IgD-negative memory B cell (primary cell): Measurements from ENCODE around the gene NOTCH2. TPM values are rescaled to one million over a fixed set of nuclear protein-coding genes. Genes with fewer than 3 reads are reported as not detected.
"Not testable (repeated sequence)": the region's sequence is repeated elsewhere in the genome, so short reads cannot be mapped to it uniquely, and the experiment has no call there.

ENCODE experiments used
- H3K27ac Mint-ChIP-seq, 3 donors: one replicate each; pipeline ENCODE4 v1.8.0; 2020 to 2022; ENCODE audit warnings: mild to moderate bottlenecking in 3 of 3, mixed read lengths in 3 of 3, moderate library complexity in 1 of 3
- H3K27me3 Mint-ChIP-seq: one replicate; pipeline ENCODE4 v1.8.0; 2021; ENCODE audit warnings: mixed read lengths
- H3K36me3 Mint-ChIP-seq: one replicate; pipeline ENCODE4 v1.8.0; 2020; ENCODE audit warnings: mild to moderate bottlenecking, mixed read lengths
- H3K4me1 Mint-ChIP-seq, 3 donors: one replicate each; pipeline ENCODE4 v1.8.0; 2020 to 2022; ENCODE audit warnings: mixed read lengths in 3 of 3, mild to moderate bottlenecking in 1 of 3
- H3K4me3 Mint-ChIP-seq, 4 donors: one replicate each; pipeline ENCODE4 v1.8.0; 2020 to 2022; ENCODE audit warnings: mild to moderate bottlenecking in 4 of 4, mixed read lengths in 4 of 4, moderate library complexity in 3 of 4
- H3K9me3 Mint-ChIP-seq, 3 donors: one replicate each; pipeline ENCODE4 v1.8.0; 2020 to 2021; ENCODE audit warnings: mixed read lengths in 3 of 3, mild to moderate bottlenecking in 1 of 3
- polyA plus RNA-seq: library from polyadenylated mRNA; unstranded; fragments of 300-500 nt; fragmentation: Illumina TruSeq; gene quantifications from one replicate; pipeline ENCODE4 v1.2.3, GENCODE V29; 2021

Gene NOTCH2
- polyA plus RNA-seq, 1 donor from 2014 or later: 46.5 TPM

- peaks cover 21 to 33% (median 22%) of the 10 kb centered on the region in 3 donors for H3K4me1 Mint-ChIP-seq
- peak overlapping the region in 2 of 4 donors; percentile 40 to 50 for H3K4me3 Mint-ChIP-seq
- no peaks in the 10 kb centered on the region for H3K9me3 Mint-ChIP-seq
- H3K36me3 Mint-ChIP-seq: peaks cover 12% of the 10 kb centered on the region
- H3K27ac Mint-ChIP-seq: peak overlapping the region in 1 of 3 donors; percentile 88
- no peaks in the 10 kb centered on the region for H3K27me3 Mint-ChIP-seq
These were observed 81.0 kb downstream of the NOTCH2 start for GRCh38 chr1:119988306-119989062.

DNA sequence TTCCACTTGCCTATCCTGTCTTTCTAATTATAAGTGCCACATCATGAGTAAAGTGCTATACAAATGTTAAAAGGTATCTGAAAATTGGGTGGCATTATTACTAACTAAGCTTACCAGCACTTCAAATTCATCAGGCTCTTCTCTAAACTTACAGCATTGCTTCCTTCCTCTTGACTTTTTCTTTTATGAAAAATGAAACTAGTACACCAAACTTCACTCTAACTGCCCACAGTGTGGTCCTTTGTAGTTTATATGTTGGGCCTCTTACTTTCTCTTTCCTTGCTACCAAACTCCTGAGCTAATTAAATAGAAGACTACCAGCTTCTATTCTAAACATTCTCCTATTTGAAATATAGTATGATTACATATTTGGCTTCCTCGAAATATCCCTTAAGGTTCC, 81.8 kb downstream of the NOTCH2 start:
- H3K27me3 Mint-ChIP-seq: no peaks in the 10 kb centered on the region
- H3K27ac Mint-ChIP-seq: peak overlapping the region in 1 of 3 donors; percentile 41
- H3K4me1 Mint-ChIP-seq: peaks cover 21 to 34% (median 22%) of the 10 kb centered on the region in 3 donors
- no peaks in the 10 kb centered on the region for H3K9me3 Mint-ChIP-seq
- peaks cover 12% of the 10 kb centered on the region for H3K36me3 Mint-ChIP-seq
- H3K4me3 Mint-ChIP-seq: peak overlapping the region in 2 of 4 donors; percentile 40 to 67

- H3K4me3 Mint-ChIP-seq: no peak overlapping the region
- peaks cover 21 to 40% (median 24%) of the 10 kb centered on the region in 3 donors for H3K4me1 Mint-ChIP-seq
- H3K27ac Mint-ChIP-seq: peak overlapping the region in 1 of 3 donors; percentile 41
- no peaks in the 10 kb centered on the region for H3K9me3 Mint-ChIP-seq
- H3K36me3 Mint-ChIP-seq: peaks cover 12% of the 10 kb centered on the region
- H3K27me3 Mint-ChIP-seq: no peaks in the 10 kb centered on the region
These were observed 82.3 kb downstream of the NOTCH2 start for GRCh38 chr1:119987112-119987511.

DNA sequence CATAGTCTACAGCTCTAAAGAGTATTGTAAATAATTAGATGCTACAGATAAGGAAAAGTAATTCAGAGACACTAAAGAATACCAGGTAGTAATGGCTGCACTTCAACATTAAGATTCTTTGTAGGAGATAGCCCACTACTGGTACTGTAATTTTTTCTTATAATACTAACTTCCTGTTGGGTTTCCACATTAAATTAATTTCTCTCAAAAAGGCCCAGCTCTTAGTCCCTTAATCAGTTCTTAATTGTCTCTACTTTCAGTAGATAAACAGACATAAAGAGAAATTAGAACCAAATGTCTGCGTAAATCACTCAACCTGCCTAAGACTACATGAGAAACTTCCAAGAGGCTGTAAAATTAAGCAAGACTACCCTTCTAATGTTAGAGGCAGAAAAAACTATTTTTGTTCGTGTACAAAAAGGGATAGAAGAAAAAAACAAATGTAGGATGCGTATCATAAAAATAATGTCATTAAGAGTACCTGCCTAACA, 83.4 kb downstream of the NOTCH2 start:
- peaks cover 21 to 42% (median 24%) of the 10 kb centered on the region in 3 donors for H3K4me1 Mint-ChIP-seq
- H3K36me3 Mint-ChIP-seq: peaks cover 12% of the 10 kb centered on the region

DNA sequence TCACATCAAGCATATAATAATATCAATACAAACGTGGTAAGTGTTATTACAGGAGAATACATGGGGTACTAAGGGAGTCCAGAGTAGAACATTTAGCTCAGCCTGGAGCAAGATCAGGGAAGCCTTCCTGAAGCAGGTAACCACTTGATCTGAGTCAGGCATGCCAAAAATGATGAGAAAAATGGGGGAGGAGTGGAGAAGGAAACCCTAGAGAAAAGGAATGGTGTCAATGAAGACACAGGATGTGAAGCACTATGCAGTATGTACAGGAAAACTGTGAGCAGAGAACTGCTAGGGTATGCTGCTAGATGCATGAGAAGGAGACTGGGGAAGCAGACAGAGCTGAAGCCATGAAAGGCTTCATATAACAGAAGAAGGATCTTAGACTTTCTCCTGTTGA, 84.7 kb downstream of the NOTCH2 start:
- Mint-ChIP-seq H3K27me3 (no peaks in the 10 kb centered on the region), H3K36me3 (peaks cover 12% of the 10 kb centered on the region), H3K9me3 (no peaks in the 10 kb centered on the region), H3K27ac (peak overlapping the region in 1 of 3 donors; percentile 26), H3K4me3 (no peak overlapping the region), H3K4me1 (peaks cover 21 to 42% (median 24%) of the 10 kb centered on the region in 3 donors)

More for the DNA sequence above, 83.4 kb downstream of the NOTCH2 start:
- no peaks in the 10 kb centered on the region for H3K9me3 Mint-ChIP-seq
- no peaks in the 10 kb centered on the region for H3K27me3 Mint-ChIP-seq
- no peak overlapping the region for H3K4me3 Mint-ChIP-seq
- H3K27ac Mint-ChIP-seq: no peak overlapping the region

GRCh38 chr1:119981986-119982815, 87.3 kb downstream of the NOTCH2 start:
- H3K36me3 Mint-ChIP-seq: peaks cover 12% of the 10 kb centered on the region

DNA sequence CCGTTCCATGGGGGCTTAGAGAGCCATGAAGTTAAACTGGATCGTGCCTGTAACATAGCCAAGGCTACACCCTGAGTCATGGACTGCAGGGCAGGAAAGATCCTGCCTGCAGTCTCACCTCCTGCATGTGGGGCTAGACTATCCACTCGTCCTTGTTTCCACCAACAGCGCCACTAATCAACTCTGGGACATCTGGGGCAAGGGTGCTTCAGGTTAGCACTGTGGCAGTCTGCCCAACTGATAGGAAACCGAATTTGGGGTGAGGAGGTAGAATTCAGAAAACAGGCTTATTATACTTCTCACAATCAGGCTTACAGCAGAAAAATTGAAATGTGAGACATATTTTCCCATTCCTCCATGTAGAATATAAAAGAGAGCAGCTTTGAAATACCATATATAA, 88.0 kb downstream of the NOTCH2 start:
- Mint-ChIP-seq H3K4me3 (no peak overlapping the region), H3K27ac (no peak overlapping the region), H3K36me3 (peaks cover 14% of the 10 kb centered on the region), H3K27me3 (no peaks in the 10 kb centered on the region), H3K9me3 (no peaks in the 10 kb centered on the region), H3K4me1 (peaks cover 2 to 19% (median 3%) of the 10 kb centered on the region in 3 donors)

More at GRCh38 chr1:119981986-119982815, 87.3 kb downstream of the NOTCH2 start:
- peaks cover 3 to 26% (median 7%) of the 10 kb centered on the region in 3 donors for H3K4me1 Mint-ChIP-seq
- no peaks in the 10 kb centered on the region for H3K9me3 Mint-ChIP-seq
- H3K4me3 Mint-ChIP-seq: no peak overlapping the region
- peak overlapping the region in 1 of 3 donors; percentile 20 for H3K27ac Mint-ChIP-seq
- H3K27me3 Mint-ChIP-seq: no peaks in the 10 kb centered on the region

DNA sequence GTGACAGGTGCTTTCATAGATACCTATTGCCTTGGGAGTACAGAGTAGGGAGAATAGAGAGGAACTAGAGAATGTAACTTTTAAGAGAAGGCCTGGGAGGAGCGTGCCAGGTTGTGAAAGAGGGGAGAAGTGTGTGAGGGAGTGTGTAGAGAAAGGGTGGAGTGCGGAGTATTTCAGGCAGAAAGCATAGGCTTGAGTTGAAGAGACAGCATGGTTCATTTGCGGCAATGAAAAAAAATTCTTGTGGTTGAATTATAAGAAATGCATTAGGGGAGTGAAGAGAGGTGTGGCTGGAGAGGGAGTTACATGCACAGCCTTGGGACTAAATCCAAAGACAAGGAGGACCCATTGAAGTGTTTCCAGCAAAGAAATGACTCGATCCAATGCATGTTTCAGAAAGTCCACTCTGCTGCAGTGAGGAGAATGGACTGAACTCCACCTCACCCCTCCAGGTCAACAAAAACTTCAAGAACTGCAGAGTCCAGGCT, 91.4 kb downstream of the NOTCH2 start:
- H3K27ac Mint-ChIP-seq: no peak overlapping the region

DNA sequence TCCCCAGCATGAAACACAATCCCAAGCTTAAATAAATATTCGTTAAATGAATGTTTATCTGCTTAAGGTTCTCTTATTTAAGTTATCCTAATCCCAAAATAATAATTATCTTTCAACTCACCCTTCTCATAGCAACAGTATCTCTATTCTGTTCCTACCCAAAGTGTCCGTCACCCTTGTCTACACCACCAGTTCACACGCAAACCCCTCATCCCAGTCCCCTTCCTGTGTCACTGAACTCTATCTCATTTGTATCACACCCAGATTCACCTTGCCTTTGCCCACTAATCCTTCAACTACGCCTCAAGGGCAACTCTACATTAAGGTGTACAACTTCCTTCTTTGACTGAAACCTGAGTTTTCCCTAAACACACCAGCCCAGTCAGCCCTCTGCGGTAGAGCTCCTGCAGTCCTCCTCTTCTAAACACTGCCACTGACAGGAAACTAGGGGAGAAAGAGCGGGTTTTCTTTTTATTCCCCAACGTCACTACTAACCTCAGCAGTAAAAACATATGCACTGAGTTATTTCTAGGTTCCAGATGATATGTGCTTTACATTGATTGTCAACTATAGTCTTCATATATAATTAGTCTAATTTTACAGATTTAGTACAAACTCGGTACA, 92.2 kb downstream of the NOTCH2 start:
- H3K27ac Mint-ChIP-seq: peak overlapping the region in 1 of 3 donors; percentile 54
- H3K27me3 Mint-ChIP-seq, H3K4me1 Mint-ChIP-seq, H3K36me3 Mint-ChIP-seq, H3K4me3 Mint-ChIP-seq, H3K9me3 Mint-ChIP-seq: not testable (repeated sequence)

More for the DNA sequence above, 91.4 kb downstream of the NOTCH2 start:
- Mint-ChIP-seq H3K27me3 (no peaks in the 10 kb centered on the region), H3K4me3 (no peak overlapping the region), H3K36me3 (peaks cover 9% of the 10 kb centered on the region), H3K9me3 (no peaks in the 10 kb centered on the region), H3K4me1 (peaks cover 0 to 14% (median 4%) of the 10 kb centered on the region in 3 donors)

- not testable (repeated sequence) for H3K27me3 Mint-ChIP-seq, H3K9me3 Mint-ChIP-seq, H3K4me3 Mint-ChIP-seq, H3K27ac Mint-ChIP-seq, H3K4me1 Mint-ChIP-seq
- peaks cover 11% of the 10 kb centered on the region for H3K36me3 Mint-ChIP-seq
These were observed 93.7 kb downstream of the NOTCH2 start for GRCh38 chr1:119975582-119976254.

- no peaks in the 10 kb centered on the region for H3K9me3 Mint-ChIP-seq
- no peak overlapping the region for H3K27ac Mint-ChIP-seq
- H3K4me3 Mint-ChIP-seq: no peak overlapping the region
- peaks cover 11% of the 10 kb centered on the region for H3K36me3 Mint-ChIP-seq
- H3K4me1 Mint-ChIP-seq: peaks cover 0 to 5% (median 3%) of the 10 kb centered on the region in 3 donors
- H3K27me3 Mint-ChIP-seq: no peaks in the 10 kb centered on the region
These were observed 94.5 kb downstream of the NOTCH2 start for GRCh38 chr1:119975006-119975405.

GRCh38 chr1:119974013-119974412, 95.4 kb downstream of the NOTCH2 start:
- Mint-ChIP-seq H3K4me1 (peaks cover under 1 to 5% (median 3%) of the 10 kb centered on the region in 3 donors), H3K27ac (no peak overlapping the region), H3K4me3 (no peak overlapping the region), H3K27me3 (no peaks in the 10 kb centered on the region), H3K36me3 (peaks cover 12% of the 10 kb centered on the region), H3K9me3 (no peaks in the 10 kb centered on the region)

DNA sequence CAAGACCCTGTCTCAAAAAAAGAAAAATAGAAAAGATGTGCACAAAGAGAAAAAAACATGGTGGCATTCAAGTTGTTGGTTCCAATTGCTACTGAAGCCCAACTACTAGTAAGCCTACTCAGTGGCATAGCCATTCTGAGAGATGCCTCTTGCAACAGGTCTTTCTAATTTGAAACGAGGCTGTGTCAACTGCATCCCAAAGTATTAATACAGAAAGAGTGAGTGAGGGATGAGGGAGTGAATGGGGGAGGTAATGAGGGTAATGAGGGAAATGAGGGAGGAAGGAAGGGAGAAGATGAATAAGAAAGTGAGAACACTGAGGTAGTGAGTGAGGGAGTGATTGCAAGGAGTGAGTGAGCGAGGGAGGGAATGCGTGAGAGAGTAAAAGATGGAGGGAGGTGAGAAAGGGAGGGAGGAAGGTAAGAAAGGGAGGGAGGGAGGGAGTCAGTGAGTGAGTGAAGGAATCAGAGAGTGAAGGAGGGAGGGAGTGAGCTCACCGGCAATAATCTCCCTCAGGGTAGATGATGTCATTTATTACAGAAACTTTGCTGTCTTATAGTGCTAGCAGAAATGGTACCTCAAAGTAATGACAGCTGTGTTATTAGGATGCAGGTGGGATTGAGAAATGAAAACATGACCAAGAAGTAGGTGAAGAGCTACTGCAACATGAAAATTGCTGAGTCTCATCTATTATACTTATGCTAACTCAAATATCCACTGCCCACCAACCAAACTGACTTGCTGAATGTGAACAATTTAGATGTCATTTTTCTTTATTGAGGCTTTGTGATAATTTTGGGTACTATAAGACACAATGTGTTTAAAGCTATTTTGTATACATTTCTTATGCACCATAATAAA, 97.5 kb downstream of the NOTCH2 start:
- no peaks in the 10 kb centered on the region for H3K27me3 Mint-ChIP-seq
- H3K36me3 Mint-ChIP-seq: peaks cover 13% of the 10 kb centered on the region
- H3K9me3 Mint-ChIP-seq: no peaks in the 10 kb centered on the region
- no peak overlapping the region for H3K27ac Mint-ChIP-seq
- peaks cover 7 to 9% (median 8%) of the 10 kb centered on the region in 3 donors for H3K4me1 Mint-ChIP-seq
- H3K4me3 Mint-ChIP-seq: no peak overlapping the region
